BE2C (cell line): ENCODE data around the gene MEG3.

Experiments
- DNase-seq: peaks from one replicate; pipeline ENCODE4 v3.0.0-alpha.2; 2020
- H3K27me3 ChIP-seq: fragments of 250-450 bp; sonication (Bioruptor Pico); 2 replicates; pipeline ENCODE4 v1.5.1; 2020; ENCODE audit warnings: mild to moderate bottlenecking
- H3K36me3 ChIP-seq: fragments of 250-450 bp; sonication (Bioruptor Pico); 2 replicates; pipeline ENCODE4 v1.5.1; 2020; ENCODE audit warnings: mild to moderate bottlenecking
- H3K4me1 ChIP-seq: fragments of 250-450 bp; sonication (Bioruptor Pico); 2 replicates; pipeline ENCODE4 v1.5.1; 2020
- H3K4me3 ChIP-seq: 2 replicates; pipeline ENCODE4 v1.5.1; 2011; ENCODE audit warnings: low read depth, low read length
- H3K9me3 ChIP-seq: fragments of 250-450 bp; sonication (Bioruptor Pico); 2 replicates; pipeline ENCODE4 v1.5.1; 2020
- TF ChIP-seq, protein P1 (sequence below): IDR thresholded peaks from 2 replicates; pipeline ENCODE4 v1.5.1; 2012; ENCODE audit warnings: mild to moderate bottlenecking, low read depth, low read length

The MEG3 gene

DNA sequence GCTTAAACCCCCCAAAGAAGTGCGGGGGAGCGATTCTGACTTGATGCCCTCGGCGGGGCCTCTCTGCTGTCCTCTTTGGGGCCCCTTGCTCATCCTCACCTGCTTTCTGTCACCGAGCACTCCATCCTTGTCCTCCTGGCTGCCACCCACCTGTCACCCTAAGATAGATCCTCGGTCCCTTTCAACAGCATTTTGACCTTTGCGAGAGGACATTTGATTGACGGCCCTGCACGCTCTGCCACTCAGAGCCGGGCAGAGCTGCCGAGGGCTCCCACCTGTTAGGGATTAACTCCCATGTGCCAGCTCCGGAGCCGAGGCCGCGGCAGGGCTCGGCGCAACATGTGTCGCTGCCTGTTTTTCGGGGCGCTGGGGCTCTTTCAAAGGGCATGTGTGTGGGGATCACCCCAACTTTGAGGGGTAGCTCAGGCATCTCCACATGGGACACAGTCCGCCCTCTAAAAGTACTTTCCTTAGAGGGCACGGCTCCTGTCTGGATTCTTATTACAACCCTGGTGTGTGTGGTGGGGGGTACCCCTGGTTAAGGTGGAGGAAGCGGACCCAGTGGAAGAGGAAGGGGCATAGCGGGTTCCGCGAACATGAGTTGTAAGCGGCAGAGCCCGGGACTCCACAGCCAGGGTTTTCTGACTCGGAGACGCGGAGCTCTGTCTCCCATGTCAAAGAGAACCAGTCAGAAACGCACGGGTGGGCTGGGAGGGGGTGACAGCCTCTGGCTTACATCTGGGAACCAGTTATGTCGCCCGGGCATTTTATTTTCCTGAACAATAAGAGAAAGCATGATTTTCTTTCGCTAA is 811 bp upstream of the MEG3 start:
- no peak for DNase-seq
- Histone ChIP-seq H3K4me3 (peak overlapping the region; percentile 92), H3K9me3 (no peaks in the 10 kb centered on the region), H3K27me3 (no peaks in the 10 kb centered on the region), H3K36me3 (peaks cover 25% of the 10 kb centered on the region), H3K4me1 (peaks cover 17% of the 10 kb centered on the region)
- TF ChIP-seq, protein P1, sequence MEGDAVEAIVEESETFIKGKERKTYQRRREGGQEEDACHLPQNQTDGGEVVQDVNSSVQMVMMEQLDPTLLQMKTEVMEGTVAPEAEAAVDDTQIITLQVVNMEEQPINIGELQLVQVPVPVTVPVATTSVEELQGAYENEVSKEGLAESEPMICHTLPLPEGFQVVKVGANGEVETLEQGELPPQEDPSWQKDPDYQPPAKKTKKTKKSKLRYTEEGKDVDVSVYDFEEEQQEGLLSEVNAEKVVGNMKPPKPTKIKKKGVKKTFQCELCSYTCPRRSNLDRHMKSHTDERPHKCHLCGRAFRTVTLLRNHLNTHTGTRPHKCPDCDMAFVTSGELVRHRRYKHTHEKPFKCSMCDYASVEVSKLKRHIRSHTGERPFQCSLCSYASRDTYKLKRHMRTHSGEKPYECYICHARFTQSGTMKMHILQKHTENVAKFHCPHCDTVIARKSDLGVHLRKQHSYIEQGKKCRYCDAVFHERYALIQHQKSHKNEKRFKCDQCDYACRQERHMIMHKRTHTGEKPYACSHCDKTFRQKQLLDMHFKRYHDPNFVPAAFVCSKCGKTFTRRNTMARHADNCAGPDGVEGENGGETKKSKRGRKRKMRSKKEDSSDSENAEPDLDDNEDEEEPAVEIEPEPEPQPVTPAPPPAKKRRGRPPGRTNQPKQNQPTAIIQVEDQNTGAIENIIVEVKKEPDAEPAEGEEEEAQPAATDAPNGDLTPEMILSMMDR: no peak

DNA sequence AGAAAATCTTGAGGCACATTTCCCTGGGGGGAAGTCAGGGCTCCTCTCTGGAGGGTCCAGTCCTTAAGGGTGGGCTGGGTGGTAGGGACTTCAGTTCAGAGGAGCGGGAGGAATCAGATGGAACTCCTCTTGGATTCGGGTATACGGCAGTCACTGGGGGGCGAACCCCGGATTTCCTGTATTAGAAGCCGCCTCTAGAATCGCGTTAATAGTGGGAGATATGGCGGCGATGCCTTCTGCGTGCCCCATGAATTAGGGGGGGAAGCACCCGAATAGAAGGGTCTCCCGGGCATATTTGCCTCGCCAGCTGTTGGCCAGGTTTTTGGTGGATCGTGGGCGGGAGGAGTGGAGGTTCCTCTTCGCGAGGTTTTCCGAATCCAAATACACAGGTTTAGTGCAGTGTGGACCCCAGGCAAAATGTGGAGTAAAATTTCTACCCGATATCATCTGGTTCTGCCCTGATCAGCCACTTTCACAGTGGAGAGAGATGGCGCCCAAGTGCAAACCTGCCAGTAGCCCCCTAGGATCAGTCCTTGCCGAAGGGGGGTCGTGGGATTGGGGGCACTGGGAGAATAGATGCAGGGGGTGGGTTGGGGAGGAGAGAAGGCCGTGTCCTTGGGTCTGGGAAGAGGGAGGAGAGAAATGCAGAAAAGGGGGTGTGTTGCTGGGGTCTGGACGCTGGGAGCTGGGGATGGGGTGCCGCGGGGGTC is 628 bp downstream of the MEG3 start:
- Histone ChIP-seq H3K36me3 (peaks cover 39% of the 10 kb centered on the region), H3K9me3 (no peaks in the 10 kb centered on the region), H3K4me3 (peak overlapping the region; percentile 92), H3K27me3 (no peaks in the 10 kb centered on the region), H3K4me1 (peaks cover 31% of the 10 kb centered on the region)
- no peak for DNase-seq
- TF ChIP-seq, protein P1: no peak

DNA sequence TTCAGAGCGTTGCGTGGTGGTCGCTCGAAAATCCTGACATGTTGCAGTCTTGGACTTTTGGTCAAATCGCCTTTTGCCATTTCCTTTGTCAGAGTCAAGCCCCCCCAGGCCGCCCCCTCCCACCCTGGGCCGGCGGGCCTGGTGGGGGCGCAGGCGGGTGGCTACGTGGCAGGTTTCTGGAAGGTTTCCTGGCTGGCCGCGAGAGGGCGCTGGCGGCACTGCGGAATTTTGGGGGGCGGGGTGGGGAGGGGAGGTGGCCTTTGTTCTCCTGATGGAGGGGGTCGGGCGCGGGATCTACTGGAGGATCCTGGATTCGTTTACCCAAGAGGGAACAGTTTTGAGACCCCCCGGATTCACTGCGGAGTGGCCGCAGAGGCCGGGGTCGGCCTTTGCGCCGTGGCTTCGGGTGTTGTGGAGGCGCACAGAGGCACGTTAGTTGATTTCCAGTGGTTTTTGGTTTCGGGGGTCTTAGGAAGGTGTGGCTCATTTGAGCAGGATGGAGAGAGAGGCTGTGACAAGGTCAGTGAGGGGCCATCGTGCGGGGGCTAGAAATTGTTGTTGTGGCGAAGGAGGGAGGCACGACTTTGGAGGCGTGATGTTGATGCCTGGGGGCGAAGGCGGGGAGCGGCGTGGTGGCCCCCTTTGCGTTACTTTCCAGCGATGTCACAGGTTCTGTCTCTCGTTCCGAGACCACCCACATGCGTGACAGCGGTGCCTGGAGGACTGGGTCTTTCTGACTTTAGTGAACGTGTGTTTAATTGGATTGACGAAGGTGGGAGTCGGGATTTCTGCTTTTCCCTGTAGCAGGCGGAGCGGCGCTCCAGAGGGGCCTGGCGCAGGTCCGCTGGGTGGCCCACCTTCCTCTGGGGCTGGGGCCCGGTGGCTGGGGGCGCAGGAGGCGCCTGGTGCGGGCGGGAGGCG is 1.4 kb downstream of the MEG3 start:
- H3K27me3 ChIP-seq: no peaks in the 10 kb centered on the region
- no peaks in the 10 kb centered on the region for H3K9me3 ChIP-seq
- TF ChIP-seq, protein P1: peak; percentile 47
- peaks cover 33% of the 10 kb centered on the region for H3K4me1 ChIP-seq
- peaks cover 47% of the 10 kb centered on the region for H3K36me3 ChIP-seq
- no peak for DNase-seq
- peak overlapping the region; percentile 92 for H3K4me3 ChIP-seq

DNA sequence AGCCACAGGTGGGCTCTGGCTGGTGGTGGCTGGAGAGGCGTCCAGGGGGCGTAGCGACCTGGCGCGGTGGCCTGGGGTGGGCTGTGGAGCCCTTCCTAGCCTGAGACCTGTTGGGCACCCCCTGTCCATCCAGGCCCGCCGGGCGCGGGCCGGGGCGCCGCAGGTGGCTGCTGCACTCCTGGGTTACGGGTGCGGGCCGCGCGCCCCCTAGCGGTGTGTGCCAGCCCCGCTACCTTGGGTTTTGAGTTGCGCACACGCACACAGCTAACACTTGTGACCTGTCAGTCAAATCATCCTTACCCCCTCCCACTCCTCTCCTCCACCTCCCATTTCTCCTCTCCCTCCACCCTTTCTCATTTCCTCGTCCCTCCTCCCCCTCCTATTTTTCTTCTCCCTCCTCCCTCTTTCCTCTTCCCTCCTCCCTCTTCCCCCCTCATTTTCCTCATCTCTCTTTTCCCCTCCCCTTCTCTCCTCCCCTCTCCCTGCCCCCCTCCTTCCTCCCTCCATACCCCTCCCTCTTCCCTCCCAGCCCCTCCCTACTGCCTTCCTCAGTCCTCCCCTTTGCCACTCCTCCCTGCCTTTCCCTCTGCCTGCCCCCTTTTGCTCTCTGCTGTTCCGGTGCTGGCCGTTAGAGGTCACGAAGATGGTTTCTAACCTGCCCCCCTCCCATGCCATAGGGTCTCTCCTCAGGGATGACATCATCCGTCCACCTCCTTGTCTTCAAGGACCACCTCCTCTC is 2.3 kb downstream of the MEG3 start:
- no peaks in the 10 kb centered on the region for H3K27me3 ChIP-seq
- peaks cover 33% of the 10 kb centered on the region for H3K4me1 ChIP-seq
- peak overlapping the region; percentile 92 for H3K4me3 ChIP-seq
- no peaks in the 10 kb centered on the region for H3K9me3 ChIP-seq
- H3K36me3 ChIP-seq: peaks cover 56% of the 10 kb centered on the region
- TF ChIP-seq, protein P1: peak; percentile 72
- DNase-seq: peak; percentile 87

DNA sequence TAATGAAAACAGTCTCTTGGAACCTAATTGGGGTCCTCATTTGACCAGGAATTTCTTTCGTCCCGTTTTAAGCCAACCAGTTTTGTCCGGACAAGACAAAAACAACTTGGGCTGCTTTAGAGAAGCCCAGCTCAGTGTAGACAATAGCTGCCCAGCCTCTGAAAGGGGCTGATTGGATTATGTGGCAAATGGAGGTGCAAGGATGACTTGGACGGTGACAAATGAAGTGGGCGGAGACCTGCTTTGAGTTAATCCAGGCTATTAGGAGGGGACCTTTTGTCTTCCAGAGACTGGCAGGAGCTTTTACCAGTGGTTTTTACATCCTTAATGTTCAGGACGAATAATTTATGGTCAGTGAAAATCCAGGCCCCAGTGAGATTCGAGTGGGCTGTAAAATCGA is 4.8 kb downstream of the MEG3 start:
- Histone ChIP-seq H3K36me3 (peaks cover 81% of the 10 kb centered on the region), H3K4me1 (peaks cover 38% of the 10 kb centered on the region), H3K9me3 (no peaks in the 10 kb centered on the region), H3K27me3 (no peaks in the 10 kb centered on the region), H3K4me3 (0 out of 2 replicates have a peak overlapping the region, but pooled peaks have one; percentile 9)
- DNase-seq: no peak
- TF ChIP-seq, protein P1: no peak
